ENCODE results near the gene PACS1.

Gene PACS1

GRCh38 chr11:66261578-66261977 is 191.5 kb downstream of the PACS1 start:
- peaks cover 39% of the 10 kb centered on the region for H3K4me1 ChIP-seq (ENCODE audit: control insufficient read depth, insufficient read depth, low read length)
- H3K9ac ChIP-seq (ENCODE audit: low read length in 2 of 2) = no peak overlapping the region
- H3K27ac ChIP-seq (ENCODE audit: low read length) = no peak overlapping the region
- no peaks in the 10 kb centered on the region for H3K9me3 ChIP-seq (ENCODE audit: control insufficient read depth in 2 of 2, low read length in 2 of 2)
- H3K36me3 ChIP-seq (ENCODE audit: control insufficient read depth in 2 of 2, insufficient read depth in 2 of 2, low read length in 2 of 2) = peaks cover 27 to 41% of the 10 kb centered on the region in 2 donors
- H3K4me3 ChIP-seq (ENCODE audit: low read length in 2 of 2) = no peak overlapping the region
- no peaks in the 10 kb centered on the region for H3K27me3 ChIP-seq (ENCODE audit: control insufficient read depth in 1 of 2, insufficient read depth in 2 of 2, low read length in 2 of 2)

- Histone ChIP-seq H3K36me3 (ENCODE audit: control insufficient read depth in 2 of 2, insufficient read depth in 2 of 2, low read length in 2 of 2) (peaks cover 27 to 41% of the 10 kb centered on the region in 2 donors), H3K27ac (ENCODE audit: low read length) (no peak overlapping the region), H3K4me1 (ENCODE audit: control insufficient read depth, insufficient read depth, low read length) (peaks cover 39% of the 10 kb centered on the region), H3K9me3 (ENCODE audit: control insufficient read depth in 2 of 2, low read length in 2 of 2) (no peaks in the 10 kb centered on the region), H3K9ac (ENCODE audit: low read length in 2 of 2) (no peak overlapping the region), H3K4me3 (ENCODE audit: low read length in 2 of 2) (no peak overlapping the region), H3K27me3 (ENCODE audit: control insufficient read depth in 1 of 2, insufficient read depth in 2 of 2, low read length in 2 of 2) (no peaks in the 10 kb centered on the region)
Observed at GRCh38 chr11:66262191-66262590, 192.1 kb downstream of the PACS1 start.

GRCh38 chr11:66262696-66263095 is 192.6 kb downstream of the PACS1 start:
- Histone ChIP-seq H3K4me3 (ENCODE audit: low read length in 2 of 2) (no peak overlapping the region), H3K27ac (ENCODE audit: low read length) (no peak overlapping the region), H3K9me3 (ENCODE audit: control insufficient read depth in 2 of 2, low read length in 2 of 2) (no peaks in the 10 kb centered on the region), H3K9ac (ENCODE audit: low read length in 2 of 2) (no peak overlapping the region), H3K27me3 (ENCODE audit: control insufficient read depth in 1 of 2, insufficient read depth in 2 of 2, low read length in 2 of 2) (no peaks in the 10 kb centered on the region), H3K4me1 (ENCODE audit: control insufficient read depth, insufficient read depth, low read length) (peaks cover 38% of the 10 kb centered on the region), H3K36me3 (ENCODE audit: control insufficient read depth in 2 of 2, insufficient read depth in 2 of 2, low read length in 2 of 2) (peaks cover 27 to 41% of the 10 kb centered on the region in 2 donors)

GRCh38 chr11:66263231-66263630 is 193.2 kb downstream of the PACS1 start:
- Histone ChIP-seq H3K4me1 (ENCODE audit: control insufficient read depth, insufficient read depth, low read length) (peaks cover 37% of the 10 kb centered on the region), H3K36me3 (ENCODE audit: control insufficient read depth in 2 of 2, insufficient read depth in 2 of 2, low read length in 2 of 2) (peaks cover 27 to 41% of the 10 kb centered on the region in 2 donors), H3K4me3 (ENCODE audit: low read length in 2 of 2) (no peak overlapping the region)

GRCh38 chr11:66263785-66264184 is 193.7 kb downstream of the PACS1 start:
- H3K9me3 ChIP-seq (ENCODE audit: control insufficient read depth in 2 of 2, low read length in 2 of 2) = no peaks in the 10 kb centered on the region
- no peaks in the 10 kb centered on the region for H3K27me3 ChIP-seq (ENCODE audit: control insufficient read depth in 1 of 2, insufficient read depth in 2 of 2, low read length in 2 of 2)
- peaks cover 27 to 41% of the 10 kb centered on the region in 2 donors for H3K36me3 ChIP-seq (ENCODE audit: control insufficient read depth in 2 of 2, insufficient read depth in 2 of 2, low read length in 2 of 2)
- H3K4me3 ChIP-seq (ENCODE audit: low read length in 2 of 2) = no peak overlapping the region
- no peak overlapping the region for H3K27ac ChIP-seq (ENCODE audit: low read length)
- no peak overlapping the region for H3K9ac ChIP-seq (ENCODE audit: low read length in 2 of 2)
- H3K4me1 ChIP-seq (ENCODE audit: control insufficient read depth, insufficient read depth, low read length) = peaks cover 32% of the 10 kb centered on the region

More at GRCh38 chr11:66263231-66263630, 193.2 kb downstream of the PACS1 start:
- no peaks in the 10 kb centered on the region for H3K27me3 ChIP-seq (ENCODE audit: control insufficient read depth in 1 of 2, insufficient read depth in 2 of 2, low read length in 2 of 2)
- H3K9ac ChIP-seq (ENCODE audit: low read length in 2 of 2) = no peak overlapping the region
- H3K9me3 ChIP-seq (ENCODE audit: control insufficient read depth in 2 of 2, low read length in 2 of 2) = no peaks in the 10 kb centered on the region
- H3K27ac ChIP-seq (ENCODE audit: low read length) = no peak overlapping the region

- H3K4me3 ChIP-seq (ENCODE audit: low read length in 2 of 2) = no peak overlapping the region
- peaks cover 31% of the 10 kb centered on the region for H3K4me1 ChIP-seq (ENCODE audit: control insufficient read depth, insufficient read depth, low read length)
- no peaks in the 10 kb centered on the region for H3K9me3 ChIP-seq (ENCODE audit: control insufficient read depth in 2 of 2, low read length in 2 of 2)
- H3K36me3 ChIP-seq (ENCODE audit: control insufficient read depth in 2 of 2, insufficient read depth in 2 of 2, low read length in 2 of 2) = peaks cover 27 to 39% of the 10 kb centered on the region in 2 donors
- peak overlapping the region; percentile 24 for H3K27ac ChIP-seq (ENCODE audit: low read length)
- H3K27me3 ChIP-seq (ENCODE audit: control insufficient read depth in 1 of 2, insufficient read depth in 2 of 2, low read length in 2 of 2) = no peaks in the 10 kb centered on the region
- no peak overlapping the region for H3K9ac ChIP-seq (ENCODE audit: low read length in 2 of 2)
Observed at GRCh38 chr11:66264383-66264782, 194.3 kb downstream of the PACS1 start.

GRCh38 chr11:66264914-66265313 is 194.8 kb downstream of the PACS1 start:
- H3K4me3 ChIP-seq (ENCODE audit: low read length in 2 of 2) = no peak overlapping the region
- H3K36me3 ChIP-seq (ENCODE audit: control insufficient read depth in 2 of 2, insufficient read depth in 2 of 2, low read length in 2 of 2) = peaks cover 27 to 36% of the 10 kb centered on the region in 2 donors

GRCh38 chr11:66265531-66266377 is 195.7 kb downstream of the PACS1 start:
- peaks cover 27 to 35% of the 10 kb centered on the region in 2 donors for H3K36me3 ChIP-seq (ENCODE audit: control insufficient read depth in 2 of 2, insufficient read depth in 2 of 2, low read length in 2 of 2)
- H3K9ac ChIP-seq (ENCODE audit: low read length in 2 of 2) = no peak overlapping the region
- peaks cover 36% of the 10 kb centered on the region for H3K4me1 ChIP-seq (ENCODE audit: control insufficient read depth, insufficient read depth, low read length)
- H3K27ac ChIP-seq (ENCODE audit: low read length) = peak overlapping the region; percentile 98
- peak overlapping the region in 1 of 2 donors; percentile 81 for H3K4me3 ChIP-seq (ENCODE audit: low read length in 2 of 2)
- H3K27me3 ChIP-seq (ENCODE audit: control insufficient read depth in 1 of 2, insufficient read depth in 2 of 2, low read length in 2 of 2) = no peaks in the 10 kb centered on the region
- H3K9me3 ChIP-seq (ENCODE audit: control insufficient read depth in 2 of 2, low read length in 2 of 2) = no peaks in the 10 kb centered on the region

More at GRCh38 chr11:66264914-66265313, 194.8 kb downstream of the PACS1 start:
- H3K27ac ChIP-seq (ENCODE audit: low read length) = peak overlapping the region; percentile 24
- peaks cover 32% of the 10 kb centered on the region for H3K4me1 ChIP-seq (ENCODE audit: control insufficient read depth, insufficient read depth, low read length)
- H3K27me3 ChIP-seq (ENCODE audit: control insufficient read depth in 1 of 2, insufficient read depth in 2 of 2, low read length in 2 of 2) = no peaks in the 10 kb centered on the region
- no peak overlapping the region for H3K9ac ChIP-seq (ENCODE audit: low read length in 2 of 2)
- no peaks in the 10 kb centered on the region for H3K9me3 ChIP-seq (ENCODE audit: control insufficient read depth in 2 of 2, low read length in 2 of 2)

- Histone ChIP-seq H3K9ac (ENCODE audit: low read length in 2 of 2) (peak overlapping the region; percentile 72 to 74), H3K4me3 (ENCODE audit: low read length in 2 of 2) (peak overlapping the region; percentile 77 to 81), H3K36me3 (ENCODE audit: control insufficient read depth in 2 of 2, insufficient read depth in 2 of 2, low read length in 2 of 2) (peaks cover 24 to 29% of the 10 kb centered on the region in 2 donors), H3K27ac (ENCODE audit: low read length) (peak overlapping the region; percentile 98), H3K27me3 (ENCODE audit: control insufficient read depth in 1 of 2, insufficient read depth in 2 of 2, low read length in 2 of 2) (no peaks in the 10 kb centered on the region), H3K4me1 (ENCODE audit: control insufficient read depth, insufficient read depth, low read length) (peaks cover 39% of the 10 kb centered on the region), H3K9me3 (ENCODE audit: control insufficient read depth in 2 of 2, low read length in 2 of 2) (no peaks in the 10 kb centered on the region)
Observed at GRCh38 chr11:66266378-66267038, 196.4 kb downstream of the PACS1 start.

- Histone ChIP-seq H3K4me3 (ENCODE audit: low read length in 2 of 2) (peak overlapping the region; percentile 77 to 81), H3K9me3 (ENCODE audit: control insufficient read depth in 2 of 2, low read length in 2 of 2) (no peaks in the 10 kb centered on the region), H3K27ac (ENCODE audit: low read length) (peak overlapping the region; percentile 98), H3K4me1 (ENCODE audit: control insufficient read depth, insufficient read depth, low read length) (peaks cover 39% of the 10 kb centered on the region), H3K9ac (ENCODE audit: low read length in 2 of 2) (peak overlapping the region; percentile 72 to 74), H3K36me3 (ENCODE audit: control insufficient read depth in 2 of 2, insufficient read depth in 2 of 2, low read length in 2 of 2) (peaks cover 27 to 30% of the 10 kb centered on the region in 2 donors), H3K27me3 (ENCODE audit: control insufficient read depth in 1 of 2, insufficient read depth in 2 of 2, low read length in 2 of 2) (no peaks in the 10 kb centered on the region)
Observed at GRCh38 chr11:66267039-66267378, 196.9 kb downstream of the PACS1 start.
